A549 (cell line): ENCODE data around the gene SNRK. TPM values are rescaled to one million over a fixed set of nuclear protein-coding genes. Genes with fewer than 3 reads are reported as not detected.

Source experiments
- ATAC-seq, 2 experiments: fragments of 200-7000 bp in 1 of 2; fragments of >200 bp in 1 of 2; cut with Nextera tagmentation in 1 of 2; cut with Tn5 transposase in 1 of 2; 3 replicates each; pipeline versions ENCODE4 v1.8.0 to v1.9.1; 2018 to 2020; ENCODE audit warnings: mild to moderate bottlenecking in 1 of 2, moderate library complexity in 1 of 2
- CTCF ChIA-PET: fragments of 300-600 bp; sonication (Branson Sonifier 250); formaldehyde crosslinking; extraction: SDS; loops from one replicate; lab custom pipeline; 2021; ENCODE audit warnings: antibody characterized with exemption, inconsistent platforms; lab: Yijun Ruan, JAX
- POLR2A ChIA-PET: fragments of 350-600 bp; formaldehyde crosslinking; extraction: SDS; loops from one replicate; lab custom pipeline; 2021; ENCODE audit warnings: antibody characterized with exemption, inconsistent platforms; lab: Yijun Ruan, JAX
- DNase-seq, 2 experiments: peaks; one replicate each; pipeline versions ENCODE4 v3.0.0 to v3.0.0-alpha.2; 2011 to 2016; ENCODE audit warnings: low read depth in 1 of 2, low spot score in 1 of 2
- FAIRE-seq: peaks from 2 replicates; lab custom pipeline; 2011; peaks lifted over from hg19 to GRCh38; lab: Jason Lieb, UNC
- H3K27ac ChIP-seq, 2 experiments: fragments of >200 bp; sonication (Bioruptor Twin); formaldehyde crosslinking; 3 replicates each; pipeline ENCODE4 v1.5.1; 2016 to 2017
- H3K4me1 ChIP-seq: fragments of >200 bp; sonication (Bioruptor Twin); formaldehyde crosslinking; 3 replicates; pipeline ENCODE4 v1.6.1; 2016
- H3K4me2 ChIP-seq: fragments of >200 bp; sonication (Bioruptor Twin); formaldehyde crosslinking; 3 replicates; pipeline ENCODE4 v1.6.1; 2016
- H3K4me3 ChIP-seq: fragments of >200 bp; sonication (Bioruptor Twin); formaldehyde crosslinking; 3 replicates; pipeline ENCODE4 v1.5.1; 2016
- H3K9me3 ChIP-seq: fragments of >200 bp; sonication (Bioruptor Twin); formaldehyde crosslinking; 3 replicates; pipeline ENCODE4 v1.6.1; 2016
- ATOH8 ChIP-seq: fragments of 250-450 bp; sonication (Bioruptor Pico); IDR thresholded peaks from 2 replicates; pipeline ENCODE4 v1.5.0; 2020; ENCODE audit warnings: low read depth, mild to moderate bottlenecking, moderate library complexity
- BCL3 ChIP-seq: fragments of >200 bp; sonication (Bioruptor Twin); formaldehyde crosslinking; IDR thresholded peaks from 3 replicates; pipeline ENCODE4 v1.6.1; 2016
- BHLHE40 ChIP-seq: IDR thresholded peaks from 2 replicates; pipeline ENCODE4 v1.6.1; 2012; ENCODE audit warnings: low read depth, low read length, inconsistent platforms
- EHF ChIP-seq: fragments of 250-450 bp; sonication (Bioruptor Pico); IDR thresholded peaks from 2 replicates; pipeline ENCODE4 v1.5.0; 2020; ENCODE audit warnings: mild to moderate bottlenecking
- EHMT2 ChIP-seq: fragments of 200-600 bp; sonication (generic); IDR thresholded peaks from 2 replicates; pipeline ENCODE4 v1.6.1; 2016; ENCODE audit warnings: antibody characterized with exemption, low read depth, mild to moderate bottlenecking, moderate library complexity
- EP300 ChIP-seq, 2 experiments: fragments of >200 bp; sonication (Bioruptor Twin); formaldehyde crosslinking; IDR thresholded peaks; 2 replicates in 1 of 2; 3 replicates in 1 of 2; pipeline ENCODE4 v1.6.1; 2016 to 2017
- ESRRA ChIP-seq: fragments of 150-350 bp; IDR thresholded peaks from 2 replicates; pipeline ENCODE4 v1.6.1; 2014; ENCODE audit warnings: mild to moderate bottlenecking, low read length, borderline replicate concordance
- FOSB ChIP-seq: fragments of 250-450 bp; sonication (Bioruptor Pico); IDR thresholded peaks from 2 replicates; pipeline ENCODE4 v1.5.0; 2020; ENCODE audit warnings: mild to moderate bottlenecking, moderate library complexity
- GATA3 ChIP-seq: IDR thresholded peaks from 2 replicates; pipeline ENCODE4 v1.6.1; 2012; ENCODE audit warnings: borderline replicate concordance
- HDAC2 ChIP-seq: fragments of 200-600 bp; sonication (generic); IDR thresholded peaks from 2 replicates; pipeline ENCODE4 v1.6.1; 2016
- HEYL ChIP-seq: fragments of 250-450 bp; sonication (Bioruptor Pico); IDR thresholded peaks from 2 replicates; pipeline ENCODE4 v1.8.0; 2021; ENCODE audit warnings: mild to moderate bottlenecking, moderate library complexity
- HOXA7 ChIP-seq: fragments of 250-450 bp; sonication (Bioruptor Pico); IDR thresholded peaks from 2 replicates; pipeline ENCODE4 v1.5.0; 2020; ENCODE audit warnings: mild to moderate bottlenecking, moderate library complexity
- HOXB13 ChIP-seq: fragments of 250-450 bp; sonication (Bioruptor Pico); IDR thresholded peaks from 2 replicates; pipeline ENCODE4 v1.5.0; 2020; ENCODE audit warnings: low read depth, mild to moderate bottlenecking, moderate library complexity
- KDM5A ChIP-seq: fragments of 200-600 bp; sonication (generic); IDR thresholded peaks from 2 replicates; pipeline ENCODE4 v1.6.1; 2016; ENCODE audit warnings: antibody characterized with exemption, mild to moderate bottlenecking
- NR3C1 ChIP-seq: fragments of >200 bp; sonication (Bioruptor Twin); formaldehyde crosslinking; IDR thresholded peaks from 3 replicates; pipeline ENCODE4 v1.6.1; 2017
- POLR2A ChIP-seq: IDR thresholded peaks from 2 replicates; pipeline ENCODE4 v1.6.1; 2012; ENCODE audit warnings: mild to moderate bottlenecking, low read length
- RCOR1 ChIP-seq: fragments of 150-350 bp; IDR thresholded peaks from 2 replicates; pipeline ENCODE4 v1.6.1; 2014; ENCODE audit warnings: antibody characterized with exemption, low read length, low read depth
- RFX5 ChIP-seq: fragments of 450-650 bp; IDR thresholded peaks from 2 replicates; pipeline ENCODE4 v1.7.1; 2014; ENCODE audit warnings: antibody characterized with exemption, mild to moderate bottlenecking, moderate library complexity
- SREBF2 ChIP-seq: fragments of 450-650 bp; IDR thresholded peaks from 2 replicates; pipeline ENCODE4 v1.6.1; 2014; ENCODE audit warnings: mild to moderate bottlenecking, moderate library complexity
- TFCP2L1 ChIP-seq: fragments of 250-450 bp; sonication (Bioruptor Pico); IDR thresholded peaks from 2 replicates; pipeline ENCODE4 v1.5.0; 2021; ENCODE audit warnings: mild to moderate bottlenecking
- TP53 ChIP-seq: fragments of 250-450 bp; sonication (Bioruptor Pico); IDR thresholded peaks from 2 replicates; pipeline ENCODE4 v1.5.0; 2021; ENCODE audit warnings: mild to moderate bottlenecking, moderate library complexity
- USF2 ChIP-seq: fragments of 450-650 bp; IDR thresholded peaks from 2 replicates; pipeline ENCODE4 v1.6.1; 2014; ENCODE audit warnings: antibody characterized with exemption
- ZC3H11A ChIP-seq: fragments of 450-650 bp; IDR thresholded peaks from 2 replicates; pipeline ENCODE4 v1.6.1; 2014; ENCODE audit warnings: antibody characterized with exemption, mild to moderate bottlenecking
- WGBS: methylation state at CpG from one replicate; pipeline ENCODE4 v1.1.6; 2017; ENCODE audit errors: missing lambda C conversion rate; 5-methylcytosine and 5-hydroxymethylcytosine counted together
- polyA plus RNA-seq, 4 experiments: library from polyadenylated mRNA; depleted of rRNA in 3 of 4; stranded (reverse); fragments of >200 nt; fragmentation: RNase III in 1 of 4; extraction: RNeasy Plus Mini Kit Qiagen cat#74134 plus additional on column Dnase treatment in 1 of 4; gene quantifications; 2 replicates in 3 of 4; 3 replicates in 1 of 4; pipeline ENCODE4 v1.2.3, GENCODE V29; 2011 to 2017

SNRK gene
- polyA plus RNA-seq, 2 of the 4 experiments (the other 2 are of a cell fraction), result 3.5 to 7.2 TPM

GRCh38 chr3:43362183-43362582 is 75.8 kb downstream of the SNRK start (continued):
- no peak for TF ChIP-seq BCL3
- no peak for TF ChIP-seq EHMT2
- no peak for TF ChIP-seq KDM5A
- no peak for TF ChIP-seq GATA3

DNA sequence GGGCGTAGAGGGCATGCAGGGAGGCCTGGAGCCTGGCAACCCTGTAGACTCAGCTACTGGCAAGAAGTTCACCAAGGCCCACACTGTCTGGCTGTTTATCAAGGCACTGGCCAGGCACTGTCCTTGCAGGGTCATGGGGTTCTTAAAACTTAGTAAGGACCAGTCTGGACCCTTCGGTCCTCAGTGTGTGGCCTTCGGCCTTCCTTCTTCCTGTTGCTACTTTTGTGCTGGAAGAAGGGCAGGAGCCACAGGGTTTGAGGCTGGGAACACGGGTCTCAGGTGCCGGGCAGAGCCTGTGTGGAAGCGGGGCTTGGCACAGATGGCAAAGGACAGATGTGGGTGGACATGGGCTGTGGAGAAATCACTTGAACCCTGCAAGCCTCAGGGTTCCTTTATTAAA is 76.6 kb downstream of the SNRK start:
- TF ChIP-seq POLR2A (no peak), NR3C1 (no peak), BHLHE40 (no peak), RFX5 (no peak), USF2 (no peak), FOSB (CRISPR knock-in tag) (no peak), HOXA7 (CRISPR knock-in tag) (no peak), ATOH8 (CRISPR knock-in tag) (no peak), TP53 (CRISPR knock-in tag) (no peak), EHMT2 (no peak), BCL3 (no peak), HEYL (CRISPR knock-in tag) (no peak), TFCP2L1 (CRISPR knock-in tag) (no peak), ESRRA (no peak), EHF (CRISPR knock-in tag) (no peak), EP300 (IDR thresholded peaks at IDR 0.05) (no peak), SREBF2 (no peak), RCOR1 (no peak)
- H3K9me3 ChIP-seq, result no peaks in the 10 kb centered on the region
- no peaks in the 10 kb centered on the region for H3K4me1 ChIP-seq
- H3K27ac ChIP-seq, result no peak overlapping the region
- ChIA-PET CTCF (no interaction called here), POLR2A (no interaction called here)
- no peak overlapping the region for H3K4me3 ChIP-seq
- whole genome bisulfite sequencing, result no CpG with 5 or more reads among the region's 6 CpGs
- DNase-seq (no peak), ATAC-seq (no peak), FAIRE-seq (no peak)
- no peak overlapping the region for H3K4me2 ChIP-seq

DNA sequence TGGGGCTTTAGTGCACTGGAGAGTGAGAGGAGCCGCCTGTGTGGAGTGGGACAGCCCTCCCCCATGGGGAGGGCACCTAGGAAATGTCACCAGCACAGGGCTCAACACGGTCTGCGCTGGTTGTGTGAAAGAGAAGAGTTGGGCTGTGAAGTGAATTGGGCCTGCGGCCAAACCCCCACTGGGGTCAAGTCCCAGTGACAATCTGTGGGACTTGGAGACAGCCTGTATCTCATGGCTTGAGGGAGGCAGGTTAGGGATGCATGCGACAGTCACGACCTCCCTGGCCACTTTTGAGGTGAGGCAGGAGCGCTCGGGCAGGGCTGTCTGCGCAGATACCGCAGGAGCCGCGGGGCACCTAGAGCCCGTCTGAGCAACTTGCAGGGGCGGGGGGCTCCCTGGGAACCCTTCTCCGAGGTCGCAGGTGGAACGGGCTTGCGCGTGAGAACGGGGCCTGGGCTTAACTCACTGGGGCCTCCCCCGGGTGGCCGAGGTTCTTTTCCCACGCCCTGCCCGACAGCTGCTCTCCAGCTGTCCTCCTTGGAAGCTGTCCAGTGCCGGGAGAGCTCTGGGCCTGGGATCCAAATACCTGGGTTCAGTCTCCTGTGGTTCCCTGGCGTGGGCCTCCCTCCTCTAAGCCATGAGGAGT is 77.4 kb downstream of the SNRK start:
- ATAC-seq (no peak), DNase-seq (no peak), FAIRE-seq (no peak)
- ChIA-PET POLR2A (no interaction called here), CTCF (no interaction called here)
- 92% methylated on average over 10 of the region's 26 CpGs for WGBS
- TF ChIP-seq HDAC2 (no peak), HOXA7 (CRISPR knock-in tag) (no peak), HOXB13 (CRISPR knock-in tag) (no peak), ZC3H11A (no peak)
- no peaks in the 10 kb centered on the region for H3K9me3 ChIP-seq
- H3K4me2 ChIP-seq, result no peak overlapping the region
- no peak overlapping the region for H3K4me3 ChIP-seq
- no peaks in the 10 kb centered on the region for H3K4me1 ChIP-seq
- H3K27ac ChIP-seq, result no peak overlapping the region
